GM19395 (cell line): ENCODE data around the gene RPL23.

ENCODE experiments used
- ATAC-seq: cut with Tn5 transposase; IDR thresholded peaks from one replicate; pipeline ENCODE4 v1.9.1; 2021; ENCODE audit warnings: mild to moderate bottlenecking, moderate library complexity; ENCODE audit not compliant: unreplicated experiment

Gene RPL23

DNA sequence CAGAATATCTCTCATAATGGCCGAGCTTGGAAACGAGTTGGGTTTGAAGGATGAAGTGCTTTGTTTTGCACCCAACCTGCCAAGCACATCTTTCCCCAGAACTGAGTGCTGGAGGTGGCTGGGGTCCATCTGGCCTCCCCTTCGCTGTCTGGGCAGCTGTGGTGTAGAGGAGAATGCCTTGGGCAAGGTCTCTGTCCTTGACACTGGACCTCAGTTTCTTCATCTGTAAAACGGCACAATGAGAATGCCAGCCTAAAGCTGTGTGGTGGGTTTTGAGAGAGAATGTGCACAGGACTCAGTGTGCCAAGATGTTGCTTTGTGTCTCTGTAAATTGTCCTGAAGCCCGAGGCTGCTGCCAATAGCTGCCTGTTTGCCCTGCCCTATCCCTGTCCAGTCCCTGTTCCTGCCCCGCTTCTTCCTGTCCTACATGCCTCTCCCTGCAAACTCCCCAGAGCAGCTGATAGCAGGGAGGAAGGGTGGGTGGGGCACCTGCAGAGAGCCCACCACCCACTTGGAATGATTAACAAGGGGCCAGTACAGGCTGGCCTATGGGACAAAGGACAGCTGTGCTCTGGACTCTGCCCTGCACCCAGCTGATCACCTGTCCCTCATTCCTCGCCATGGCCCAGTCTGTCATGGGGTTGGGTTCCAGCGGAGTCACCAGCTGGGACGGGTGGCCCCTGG lies 31.7 kb upstream of the RPL23 start:
- no peak for ATAC-seq

DNA sequence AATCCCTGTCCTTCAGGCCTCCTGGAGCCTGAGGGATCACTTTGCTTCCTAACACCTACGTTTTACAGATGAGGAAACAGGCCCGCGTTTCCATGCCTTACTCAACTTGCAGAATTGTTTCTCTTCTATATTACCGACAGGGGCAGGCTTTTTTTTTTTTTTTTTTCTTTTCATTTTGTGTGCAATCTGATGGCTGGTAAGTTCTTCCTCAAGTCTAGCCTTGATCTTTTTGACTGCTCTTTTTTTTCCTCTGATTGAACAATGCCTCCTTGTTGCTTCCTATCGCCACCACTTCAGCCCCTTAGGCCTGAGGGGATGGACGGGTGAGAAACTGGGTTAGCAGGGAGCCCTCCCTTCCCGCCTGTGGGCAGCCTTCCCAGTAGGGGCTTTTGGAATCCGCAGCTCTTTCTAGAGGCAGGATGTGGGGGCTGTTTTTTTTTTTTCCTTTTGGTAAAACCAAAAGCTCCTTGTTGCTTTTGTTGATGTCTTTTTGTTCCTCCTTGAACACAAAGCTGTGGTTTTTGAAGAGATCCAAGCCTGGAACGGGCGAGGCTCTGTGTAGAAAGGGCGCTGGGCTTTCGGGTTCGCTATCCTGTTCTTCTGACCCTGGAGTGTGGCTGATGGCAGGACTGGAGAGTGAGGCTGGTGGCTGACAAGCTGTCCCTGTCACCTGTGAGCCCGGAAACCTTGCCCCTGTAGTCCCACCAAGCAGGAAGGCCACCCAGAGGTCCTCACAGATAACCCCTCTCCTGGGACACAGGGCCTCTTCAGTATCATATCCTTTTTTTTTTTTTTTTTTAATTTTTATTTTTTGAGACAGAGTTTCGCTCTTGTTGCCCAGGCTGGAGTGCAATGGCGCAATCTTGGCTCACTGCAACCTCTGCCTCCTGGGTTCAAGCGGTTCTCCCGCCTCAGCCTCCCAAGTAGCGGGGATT lies 30.3 kb upstream of the RPL23 start:
- no peak for ATAC-seq

DNA sequence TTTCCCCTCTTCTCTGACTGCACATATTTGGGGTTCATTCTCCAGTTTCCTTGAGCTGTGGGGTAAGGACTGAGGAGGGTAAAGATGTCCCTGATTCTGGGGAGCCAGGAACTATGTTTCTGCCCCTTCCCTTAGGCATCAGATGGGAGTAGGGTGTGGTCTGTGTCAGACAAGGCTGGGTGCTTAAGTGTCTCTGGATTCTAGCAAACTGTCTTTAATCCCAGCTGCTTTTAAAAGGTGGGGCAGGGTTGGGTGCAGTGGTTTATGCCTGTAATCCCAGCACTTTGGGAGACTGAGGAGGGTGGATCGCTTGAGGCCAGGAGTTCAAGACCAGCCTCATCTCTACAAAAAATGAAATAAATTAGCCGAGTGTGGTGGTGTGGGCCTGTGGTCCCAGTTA lies 29.3 kb upstream of the RPL23 start:
- no peak for ATAC-seq

DNA sequence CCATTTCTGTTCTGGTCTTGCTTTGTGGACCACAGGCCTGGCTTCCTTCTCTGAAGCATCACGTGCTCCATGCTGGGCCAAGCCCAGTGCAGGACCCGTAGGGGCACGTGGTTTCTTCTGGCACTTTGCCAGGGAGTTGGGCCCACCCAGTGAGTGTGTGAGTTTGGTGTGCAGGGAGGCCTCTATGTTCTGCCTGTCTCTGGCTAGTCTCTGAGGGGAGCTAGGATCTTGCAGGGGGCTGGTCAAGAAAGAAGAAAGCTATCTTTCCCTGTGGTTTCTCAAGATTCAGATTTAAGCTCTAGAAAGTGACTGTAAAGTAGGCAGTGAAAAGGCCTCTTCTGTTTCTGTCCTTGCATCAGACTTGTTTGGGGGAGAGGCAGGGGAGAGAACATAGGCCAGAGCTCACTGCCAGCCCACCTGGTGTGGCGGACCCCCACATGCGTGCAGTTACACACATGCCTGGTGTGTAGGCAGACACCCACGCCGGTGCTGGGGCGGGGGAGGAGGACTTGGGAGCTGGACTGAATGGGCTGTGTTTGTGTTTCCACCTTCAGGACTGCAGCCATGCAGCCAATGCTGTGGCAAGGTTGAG lies 28.2 kb upstream of the RPL23 start:
- no peak for ATAC-seq

DNA sequence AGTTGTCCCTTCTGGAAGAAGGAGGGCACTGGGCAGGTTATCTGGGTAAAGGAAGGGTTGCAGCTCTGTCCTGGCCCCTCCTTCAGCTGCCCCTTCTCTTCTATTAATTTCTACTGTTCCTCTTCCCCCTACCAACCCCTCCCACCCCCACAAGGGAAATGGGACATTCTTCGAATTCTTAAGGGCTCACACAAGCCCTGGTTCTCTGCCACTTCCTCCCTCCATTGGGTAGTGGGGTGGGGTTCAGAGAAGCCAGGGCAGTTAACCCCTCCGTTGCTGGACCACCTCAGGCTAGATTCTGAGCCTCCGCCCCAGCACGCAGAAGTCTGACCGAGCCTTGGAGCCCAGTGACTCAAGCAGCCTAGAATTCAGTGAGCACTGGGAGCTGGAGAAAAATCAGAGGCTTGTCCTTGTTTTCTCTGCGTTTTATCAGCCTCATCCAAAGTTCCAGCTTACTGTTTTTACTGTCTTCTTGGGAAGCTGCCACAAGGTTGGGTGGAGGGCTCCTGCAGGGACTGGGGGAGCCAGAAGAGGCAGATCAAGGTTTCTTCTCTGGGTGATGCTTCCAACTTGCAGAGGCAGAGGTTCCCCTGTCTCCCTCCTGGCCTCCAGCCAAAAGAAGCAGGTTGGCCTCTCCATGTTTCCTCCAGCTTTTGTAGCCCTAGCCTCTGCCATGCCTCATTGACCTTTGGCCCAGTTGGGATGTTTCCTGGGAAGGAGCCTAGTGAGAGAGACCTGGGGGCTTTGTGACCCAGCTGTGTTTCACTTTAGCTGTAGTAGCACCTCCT lies 26.6 kb upstream of the RPL23 start:
- ATAC-seq, result no peak

DNA sequence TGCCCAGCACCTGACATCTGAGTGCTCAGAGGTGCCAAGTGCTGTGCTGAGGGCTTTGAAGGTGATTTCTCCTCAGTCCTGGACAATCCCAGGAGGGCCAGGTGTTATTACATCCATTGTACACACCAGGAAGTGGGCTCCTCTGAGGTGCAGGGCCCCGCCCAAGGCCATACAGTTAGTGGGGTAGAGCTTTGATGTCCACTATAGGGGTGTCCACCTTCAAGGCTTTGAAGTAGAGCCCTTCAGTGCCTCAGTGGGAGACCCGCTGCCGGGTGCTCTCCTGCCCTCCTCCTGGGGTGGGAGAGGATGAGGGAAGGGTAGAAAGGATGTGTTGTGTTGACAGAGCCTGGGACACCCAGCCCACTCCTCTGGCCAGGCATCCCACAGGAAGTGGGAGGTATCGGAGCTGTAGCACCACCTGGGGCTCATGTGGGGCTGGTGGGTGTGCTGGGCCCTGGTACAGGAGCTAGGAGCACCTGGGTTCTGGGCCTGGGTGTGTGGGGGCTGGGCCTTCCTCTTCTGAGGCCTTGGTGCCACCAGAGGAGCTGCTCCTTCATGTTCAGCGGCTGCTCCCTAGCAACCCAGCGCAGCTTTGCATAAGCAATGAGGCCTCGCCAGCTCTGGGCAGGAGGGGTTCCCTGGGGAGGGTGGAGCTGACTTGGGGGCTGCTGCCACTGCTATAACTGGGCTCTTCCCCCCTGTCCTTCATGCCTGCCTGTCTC lies 23.8 kb upstream of the RPL23 start:
- ATAC-seq, result no peak

DNA sequence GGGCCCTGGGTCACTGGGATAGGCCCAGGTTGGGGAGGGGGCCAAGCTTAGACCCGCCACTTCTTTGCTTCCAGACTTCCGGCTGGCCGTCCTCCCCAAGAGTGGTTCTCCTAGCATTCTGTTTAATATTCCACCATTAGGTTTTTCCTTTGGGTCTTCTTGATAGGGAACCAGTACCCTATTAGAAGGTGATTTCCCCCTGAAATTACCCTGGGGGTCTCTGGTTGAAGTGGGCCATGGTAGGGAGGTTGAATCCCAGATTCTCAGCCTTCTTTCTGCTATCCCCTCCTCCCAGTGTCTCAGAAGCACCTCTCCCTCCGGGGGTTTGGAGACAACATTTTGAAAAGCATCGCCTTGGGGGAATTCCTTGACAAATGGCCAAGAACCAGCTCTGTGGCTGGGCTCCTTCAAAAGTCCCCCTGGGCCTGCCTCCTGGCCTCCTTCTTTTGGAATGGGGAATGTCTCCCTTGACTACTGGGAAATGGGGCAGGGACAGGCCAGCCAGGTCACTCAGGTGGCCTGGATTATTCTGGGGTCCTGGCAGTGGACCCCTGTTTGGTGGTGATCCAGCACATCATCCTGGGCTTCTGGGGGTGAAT lies 22.1 kb upstream of the RPL23 start:
- no peak for ATAC-seq

DNA sequence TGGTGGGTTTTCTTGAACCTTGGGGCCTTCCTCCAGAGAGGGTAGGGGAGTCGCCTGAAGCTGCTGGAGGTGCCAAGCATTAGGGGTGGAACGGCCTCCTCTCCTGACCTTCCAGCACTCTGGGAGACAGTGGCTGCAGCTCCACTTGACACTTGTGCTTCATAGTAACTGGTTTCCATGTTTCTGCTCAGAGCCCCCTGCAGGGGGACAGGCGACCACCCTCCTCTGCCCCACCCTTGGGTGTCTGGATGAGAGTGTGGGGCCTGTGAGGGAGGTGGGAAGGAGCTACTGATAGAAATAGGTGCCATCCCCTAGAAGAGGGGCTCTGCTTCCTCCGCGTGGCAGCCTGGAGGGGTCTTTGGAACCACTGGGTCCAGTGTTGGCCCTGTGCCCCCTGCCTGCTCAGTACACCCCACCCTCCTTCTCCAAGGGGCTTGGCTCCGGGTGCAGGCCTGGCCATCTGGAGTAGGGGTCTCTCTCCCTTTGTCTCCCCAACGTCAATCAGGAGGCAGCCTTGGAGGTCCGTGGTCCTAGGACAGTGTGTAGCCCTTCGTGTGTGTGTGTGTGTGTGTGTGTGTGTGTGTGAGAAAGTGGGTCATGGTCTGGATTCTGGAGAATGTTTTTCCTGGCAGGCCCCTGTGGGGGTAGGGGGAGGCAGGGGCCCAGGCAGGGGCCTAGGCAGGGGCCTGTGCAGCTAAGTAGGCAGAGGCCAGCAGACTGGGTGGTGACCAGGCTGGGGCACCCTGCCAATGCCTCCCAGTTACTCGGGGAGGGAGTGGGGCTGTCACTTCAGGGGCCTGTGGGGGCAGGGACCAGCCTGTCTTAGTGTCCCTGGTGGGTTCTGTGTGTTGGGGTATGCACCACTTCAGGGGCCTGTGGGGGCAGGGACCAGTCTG lies 21.2 kb upstream of the RPL23 start:
- no peak for ATAC-seq

DNA sequence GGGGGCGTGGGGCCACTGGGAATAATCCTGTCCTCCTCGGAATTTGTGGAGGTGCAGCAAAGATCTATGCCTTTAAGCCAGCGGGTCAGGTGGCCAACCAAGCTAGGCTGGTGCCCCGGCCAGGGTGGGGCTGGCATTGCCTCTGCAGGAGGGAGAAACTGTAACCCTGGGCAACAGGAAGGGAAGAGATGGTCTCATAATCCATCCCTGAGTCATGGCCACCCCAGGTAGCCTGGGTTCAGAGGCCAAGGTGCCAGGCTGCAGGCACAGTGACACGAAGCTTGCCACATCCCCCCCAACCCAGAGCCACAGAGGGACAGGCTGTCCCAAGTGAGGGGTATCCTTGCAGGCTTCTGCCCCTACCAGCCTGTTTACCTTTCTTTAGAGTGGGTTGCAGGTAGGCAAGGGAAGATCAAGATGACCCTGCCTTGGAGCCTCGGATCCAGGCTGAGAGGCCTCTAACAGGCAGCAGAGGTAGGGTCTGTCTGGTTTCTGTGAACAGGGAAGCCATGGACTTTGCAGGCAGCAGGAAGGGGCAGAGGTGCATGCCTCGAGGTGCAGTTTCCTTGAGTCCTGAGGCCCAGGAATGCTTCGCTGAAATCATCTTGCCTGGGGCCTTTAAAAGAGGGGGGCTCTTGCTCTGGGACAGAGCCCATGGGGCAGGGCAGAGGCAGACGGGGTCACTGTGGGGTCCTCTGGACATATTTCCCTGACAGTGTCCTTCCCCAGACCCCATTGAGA lies 20.3 kb upstream of the RPL23 start:
- no peak for ATAC-seq

DNA sequence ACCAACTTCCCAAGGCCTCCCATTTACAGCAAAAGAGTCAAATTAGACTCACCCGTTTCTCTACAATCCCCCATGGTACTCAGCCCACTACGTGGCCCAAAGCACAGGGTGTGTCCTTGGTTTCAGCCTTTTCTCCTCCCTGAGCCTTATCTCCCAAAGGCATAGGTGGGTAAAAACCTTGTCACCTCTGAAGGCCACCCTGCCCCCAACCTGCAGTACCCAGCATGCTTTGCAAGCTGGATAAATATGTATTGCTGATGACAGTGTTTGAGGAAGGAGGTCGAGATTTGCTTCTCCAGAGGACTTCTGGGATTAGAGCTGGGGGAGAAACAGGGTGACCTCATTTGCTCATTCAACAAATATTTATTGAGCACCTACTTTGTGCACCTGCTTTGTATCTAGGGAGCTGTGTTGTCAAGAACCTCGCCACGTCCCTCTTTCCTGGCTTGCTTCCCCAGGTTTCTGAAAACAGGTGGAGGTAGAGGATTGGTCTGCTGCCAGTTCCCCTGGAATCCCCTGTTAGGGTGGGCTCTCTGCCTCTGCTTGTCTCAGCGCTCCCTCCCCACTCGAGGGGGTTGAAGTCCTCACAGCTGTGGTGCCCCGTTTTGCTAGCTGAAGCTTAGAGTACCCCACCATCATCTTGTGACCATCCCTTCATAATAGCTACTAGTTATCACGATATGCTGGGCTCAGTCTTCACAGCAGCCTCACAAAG lies 19.3 kb upstream of the RPL23 start:
- no peak for ATAC-seq

DNA sequence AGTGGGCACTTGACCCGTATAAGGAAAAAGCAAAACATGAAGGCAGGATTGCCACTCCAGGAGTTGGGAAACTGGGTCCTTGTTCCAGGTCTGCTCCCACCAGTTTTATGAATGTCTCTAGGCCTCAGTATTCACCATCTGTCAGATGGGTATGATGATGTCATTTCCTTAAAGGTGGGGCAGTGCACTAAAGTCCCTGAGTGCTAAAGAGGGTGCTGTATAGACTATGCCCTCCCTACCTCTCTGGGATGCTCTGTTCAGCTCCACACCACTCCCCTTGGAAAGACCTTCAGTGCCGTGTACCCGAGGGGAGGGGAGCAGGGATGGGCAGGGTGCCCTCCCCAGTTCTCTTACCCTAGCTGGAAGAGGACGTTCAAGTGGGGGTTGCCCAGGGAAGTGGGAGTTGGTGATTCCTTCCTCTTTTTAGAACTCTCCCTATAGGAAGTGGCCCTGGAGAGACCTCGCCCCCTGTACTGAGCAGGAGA lies 18.5 kb upstream of the RPL23 start:
- ATAC-seq, result no peak

DNA sequence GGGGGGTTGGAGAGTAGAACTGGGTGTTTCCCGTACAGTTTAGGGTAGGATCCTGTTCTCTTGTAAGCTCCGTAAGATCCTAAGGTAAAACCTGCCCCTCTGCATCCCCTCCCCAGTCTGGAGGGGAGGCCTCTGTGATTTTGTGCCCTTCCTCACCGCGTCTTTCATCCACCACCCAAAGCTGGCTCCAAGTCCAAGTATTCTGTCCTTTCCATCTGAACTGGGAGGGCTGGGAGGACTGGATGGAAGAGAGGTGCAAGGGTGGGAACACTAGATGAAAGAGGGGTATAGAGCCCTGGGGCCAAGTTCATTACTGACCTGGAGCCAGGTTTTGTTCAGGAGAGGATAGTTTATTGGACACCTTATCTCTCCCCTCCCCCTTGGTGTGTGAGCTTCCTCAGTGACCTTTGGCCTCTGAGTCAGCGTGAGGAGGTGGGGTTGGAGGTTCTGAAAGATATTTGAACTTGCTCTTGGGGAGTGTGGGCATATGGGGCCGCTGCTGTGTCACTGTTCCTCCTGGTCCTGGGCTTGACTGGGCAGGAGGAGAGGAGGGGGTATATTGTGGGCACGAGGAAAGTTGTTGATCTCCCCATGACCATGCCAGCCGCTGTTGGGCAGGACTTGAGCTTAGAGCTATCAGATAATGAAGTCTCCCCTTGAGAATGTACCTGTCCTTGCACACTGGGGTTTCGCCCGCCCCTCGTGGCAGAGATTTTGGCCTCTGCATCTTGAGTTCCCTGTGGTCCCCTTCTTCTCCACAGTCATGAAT lies 17.9 kb upstream of the RPL23 start:
- no peak for ATAC-seq

DNA sequence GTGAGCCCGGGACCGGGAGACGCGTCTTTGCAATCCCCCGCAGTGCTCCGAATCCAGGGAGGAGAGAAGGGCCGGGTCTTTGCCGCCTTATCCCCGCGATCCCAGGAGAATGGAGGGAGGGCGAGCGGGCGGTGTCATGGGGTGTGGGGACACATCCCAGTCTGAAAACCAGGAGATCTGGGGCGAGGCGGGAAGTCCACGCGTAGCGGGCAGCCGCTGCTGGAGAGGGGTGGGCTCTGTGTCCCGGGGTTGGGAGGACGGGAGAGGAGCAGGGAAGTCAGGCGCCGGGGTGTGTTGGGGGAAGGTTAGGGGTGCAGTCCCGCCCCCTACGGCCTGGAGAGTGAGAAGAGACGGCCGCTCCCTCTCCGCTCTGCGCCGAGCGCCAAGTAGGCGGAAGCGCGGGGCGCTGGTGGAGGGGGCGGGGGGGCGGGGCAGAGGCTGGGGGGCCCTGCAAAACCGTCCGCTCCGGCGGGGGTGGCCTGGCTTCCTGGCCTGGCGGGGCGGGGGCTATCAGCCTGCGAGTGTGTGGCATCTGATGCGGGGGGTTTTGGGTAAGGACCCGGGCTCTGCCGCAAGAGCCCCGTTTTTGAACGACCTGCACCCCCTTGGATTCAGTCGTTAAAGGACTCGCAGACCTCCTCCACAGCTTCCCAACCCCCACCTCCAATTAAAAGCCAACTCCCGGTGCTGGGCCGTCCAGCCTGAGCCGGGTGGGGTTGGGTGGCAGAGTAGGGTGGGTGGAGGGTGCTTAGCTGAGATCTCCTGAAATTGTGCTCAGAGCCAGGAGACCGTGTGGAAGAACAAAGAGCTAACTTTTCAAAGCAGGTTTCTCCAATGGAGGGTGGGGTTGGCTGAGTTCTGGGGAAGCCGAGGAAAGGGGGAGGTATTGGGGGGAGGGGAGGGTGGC lies 17.0 kb upstream of the RPL23 start:
- no peak for ATAC-seq

DNA sequence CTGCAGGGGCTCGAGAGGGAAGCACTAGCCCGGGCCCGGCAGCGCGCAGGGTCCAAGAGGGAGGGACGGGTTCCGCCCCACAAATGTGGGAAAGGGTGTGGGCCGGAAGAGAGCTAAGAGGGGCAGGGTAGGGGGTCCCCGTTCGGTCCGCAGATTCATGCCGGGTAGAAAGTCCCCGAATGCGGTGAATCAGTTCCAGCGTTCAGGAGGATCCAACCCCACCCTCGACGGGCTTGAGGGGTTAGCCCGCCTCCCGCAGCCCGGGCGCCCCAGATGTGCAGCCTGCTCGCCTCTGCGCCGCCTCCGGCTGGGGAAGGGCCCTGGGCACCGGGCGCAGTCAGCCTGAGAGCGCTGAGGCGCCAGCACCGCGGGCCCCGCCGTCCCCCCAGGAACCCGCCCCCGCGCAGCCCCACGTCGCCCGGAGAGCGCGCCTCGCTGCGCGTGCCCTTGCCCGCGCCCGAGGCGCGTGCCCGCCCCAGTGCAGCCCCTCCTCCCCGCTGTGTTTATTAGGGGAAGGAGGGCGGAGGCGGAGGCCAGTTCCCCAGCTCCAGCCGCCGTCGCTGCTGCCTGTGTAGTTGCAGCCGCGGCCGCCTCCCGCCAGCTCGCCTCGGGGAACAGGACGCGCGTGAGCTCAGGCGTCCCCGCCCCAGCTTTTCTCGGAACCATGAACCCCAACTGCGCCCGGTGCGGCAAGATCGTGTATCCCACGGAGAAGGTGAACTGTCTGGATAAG lies 16.2 kb upstream of the RPL23 start, which contains the start of gene LASP1:
Gene LASP1 (plus strand): TSS at position 533 of the 733 bp plus-strand sequence. CDS start 132 bp downstream, at position 665.
- peak; percentile 38 for ATAC-seq
